ENCODE results near the gene MFRP.

The MFRP gene

DNA sequence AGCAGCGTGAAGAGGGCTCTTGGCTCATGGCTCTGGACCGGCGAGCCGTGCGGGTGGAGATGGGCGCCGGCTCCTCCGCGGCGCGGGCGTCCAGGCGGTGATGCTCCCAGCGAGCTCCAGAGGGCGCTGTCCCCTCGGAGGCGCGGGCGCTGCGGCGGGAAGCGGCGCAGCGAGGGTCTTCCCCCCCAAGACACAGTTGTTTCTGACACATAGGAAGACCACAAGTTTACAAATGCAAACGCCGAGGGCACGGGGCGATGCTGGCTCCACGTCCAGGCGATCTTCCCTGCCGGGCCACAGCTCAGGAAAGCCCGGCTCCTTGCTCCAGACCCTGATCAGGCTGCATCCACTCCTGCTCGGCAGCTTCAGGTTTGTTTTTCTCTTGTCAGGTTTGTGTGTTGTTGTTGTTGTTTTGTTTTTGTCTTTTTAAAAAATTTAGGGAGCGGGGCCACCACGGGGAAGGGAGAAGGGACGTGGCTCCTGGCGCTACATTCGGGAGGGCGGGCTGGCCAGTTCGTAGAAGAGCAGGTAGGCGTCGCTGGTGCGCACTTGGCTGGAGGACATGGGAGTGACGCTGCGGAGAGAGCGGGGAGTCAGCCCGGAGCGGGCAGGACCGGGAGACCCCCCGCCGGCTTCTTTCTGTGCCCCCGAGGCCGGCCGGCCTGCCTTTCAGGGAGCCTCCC is 10.0 kb upstream of the MFRP start:
- peak; percentile 46 to 53 for DNase-seq

GRCh38 chr11:119355091-119355843 is 8.8 kb upstream of the MFRP start:
- DNase-seq = no peak

DNA sequence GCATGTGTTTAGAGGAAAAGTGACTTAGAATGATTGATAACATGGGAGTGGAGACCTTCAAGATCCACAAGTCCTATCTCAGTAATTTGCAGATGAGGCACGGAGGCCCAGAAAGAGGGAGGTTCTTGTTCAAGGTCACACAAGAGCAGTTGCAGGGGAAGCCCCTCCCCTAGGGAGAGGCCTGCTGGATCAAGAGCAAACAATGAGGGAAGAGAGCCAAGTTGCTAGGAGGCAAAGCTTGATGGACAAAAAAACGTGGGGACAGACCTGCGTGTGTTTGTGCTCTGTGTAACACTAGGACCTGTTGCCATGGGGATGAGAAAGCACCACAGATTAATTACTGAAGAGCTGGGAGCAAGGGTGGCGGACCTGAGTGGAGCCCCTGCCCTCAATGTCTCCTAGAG is 6.4 kb upstream of the MFRP start:
- DNase-seq = no peak

DNA sequence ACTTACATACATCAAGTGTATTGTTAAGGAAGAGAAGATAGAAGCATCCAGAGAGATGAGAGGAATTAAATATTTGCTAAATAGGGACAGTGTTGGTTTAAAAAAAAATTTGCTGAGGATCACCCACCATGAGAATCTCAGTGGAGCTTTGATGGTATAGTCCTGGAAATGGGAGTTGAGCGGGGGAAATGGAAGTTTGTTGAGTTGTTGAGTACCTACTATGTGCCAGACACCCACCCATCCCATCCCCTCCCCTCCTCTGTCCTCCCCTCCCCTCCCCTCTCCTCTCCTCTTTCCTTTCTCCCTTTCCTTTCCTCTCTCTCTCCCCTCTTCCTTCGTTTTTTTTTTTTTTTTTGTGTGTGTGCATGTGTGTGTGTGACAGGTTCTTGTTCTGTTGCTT is 4.7 kb upstream of the MFRP start:
- no peak for DNase-seq

DNA sequence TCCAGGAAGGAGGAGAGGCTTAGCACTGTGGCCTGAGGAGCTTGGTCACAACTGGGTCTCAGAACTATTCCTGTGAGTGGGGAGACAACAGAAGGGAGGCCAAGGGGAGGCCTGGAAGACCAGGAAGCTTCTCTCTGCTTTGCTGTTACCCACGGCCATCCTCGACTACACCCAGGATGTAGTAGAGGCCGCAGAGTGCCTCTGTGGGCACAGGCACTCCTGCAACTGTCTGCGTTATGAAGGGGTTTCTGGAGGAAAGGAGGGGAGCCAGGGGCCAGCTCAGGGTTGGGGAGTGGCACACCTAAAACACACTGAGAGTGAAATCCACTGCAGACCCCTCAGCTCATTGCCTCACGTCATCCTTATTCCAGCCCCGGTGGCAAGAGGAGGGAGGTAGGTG is 3.8 kb upstream of the MFRP start:
- no peak for DNase-seq

DNA sequence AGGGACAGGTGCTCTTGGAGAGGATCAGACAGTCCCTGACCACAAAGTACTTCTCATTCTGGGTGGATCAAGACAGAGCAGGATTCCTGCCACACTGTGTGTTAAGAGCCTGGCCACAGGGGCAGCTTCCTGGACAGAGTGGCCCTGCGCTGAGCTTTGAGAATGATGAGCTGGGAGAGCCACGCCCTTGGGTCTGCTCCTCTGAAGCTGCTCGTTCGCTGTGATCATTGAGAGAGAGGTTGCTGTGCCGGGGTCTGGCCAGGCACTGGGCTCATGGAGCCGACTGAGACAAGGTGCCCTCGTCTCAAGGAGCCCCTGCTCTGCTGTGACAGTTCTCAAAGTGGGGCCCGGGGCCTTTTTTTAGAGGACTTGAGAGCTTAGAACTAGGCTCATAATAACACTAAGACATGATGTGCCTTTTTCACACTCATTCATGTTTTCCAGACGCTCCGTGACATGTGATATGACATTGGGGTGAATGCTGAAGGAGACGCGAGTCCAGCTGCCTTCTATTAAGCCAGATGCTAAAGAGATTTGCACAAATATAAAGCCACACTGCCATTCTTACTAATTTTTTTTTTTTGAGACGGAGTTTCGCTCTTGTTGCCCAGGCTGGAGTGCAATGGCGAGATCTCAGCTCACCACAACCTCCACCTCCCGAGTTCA is 1.6 kb upstream of the MFRP start:
- DNase-seq = no peak

DNA sequence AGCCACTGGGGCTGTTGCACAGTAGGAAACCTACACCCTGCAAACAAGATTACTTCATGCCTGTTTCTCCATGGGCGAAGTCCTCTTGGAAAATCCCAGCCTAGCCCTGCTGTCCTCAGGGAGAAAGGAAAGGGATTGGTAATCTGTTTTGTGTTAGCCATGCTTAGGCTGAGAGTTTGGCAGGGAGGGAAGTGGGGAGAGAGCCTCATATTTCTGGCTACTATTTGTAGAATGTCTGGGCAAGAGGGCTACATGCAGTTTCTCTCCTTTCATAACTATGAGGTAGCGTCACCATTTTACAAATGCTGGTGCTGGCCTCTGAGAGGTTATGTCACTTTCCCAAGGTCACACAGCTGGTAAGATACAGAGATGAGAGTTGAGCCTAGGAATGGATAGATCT is 737 bp upstream of the MFRP start:
- DNase-seq = no peak

GRCh38 chr11:119345685-119346084 is 820 bp downstream of the MFRP start:
- DNase-seq = no peak

DNA sequence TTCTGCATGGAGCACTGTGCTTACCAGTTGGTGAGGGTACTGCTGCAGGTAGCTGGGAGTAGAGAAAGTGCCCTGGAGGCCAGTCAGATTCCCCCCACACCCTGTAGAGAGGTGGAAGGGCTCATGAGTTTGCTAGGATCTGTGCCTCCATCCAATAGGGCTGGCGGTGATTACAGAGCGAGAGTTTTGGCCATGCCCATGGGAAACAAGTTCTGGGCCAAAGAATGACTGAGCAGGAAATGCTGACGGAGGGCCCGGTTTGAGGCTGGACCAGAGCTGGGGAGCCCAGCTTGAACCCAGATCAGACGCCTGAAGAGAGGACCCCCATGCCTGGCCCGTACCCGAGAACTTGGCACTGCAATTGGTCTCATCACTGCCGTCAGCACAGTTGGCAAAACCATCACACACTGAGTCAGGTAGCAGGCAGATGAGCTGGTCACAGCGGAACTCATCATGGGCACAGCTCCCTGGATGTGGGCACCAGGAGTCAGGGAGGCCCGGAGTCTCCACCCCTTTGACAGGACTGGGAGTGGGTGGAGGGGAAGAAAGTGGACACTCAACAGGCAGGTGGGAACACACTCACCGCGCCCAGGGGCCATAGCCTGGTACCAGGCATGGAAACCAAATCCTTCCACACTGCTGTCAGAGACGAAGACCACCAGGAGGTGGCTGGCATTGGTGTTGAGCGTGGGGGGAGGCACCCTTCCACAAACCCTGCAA is 2.1 kb downstream of the MFRP start:
- no peak for DNase-seq

DNA sequence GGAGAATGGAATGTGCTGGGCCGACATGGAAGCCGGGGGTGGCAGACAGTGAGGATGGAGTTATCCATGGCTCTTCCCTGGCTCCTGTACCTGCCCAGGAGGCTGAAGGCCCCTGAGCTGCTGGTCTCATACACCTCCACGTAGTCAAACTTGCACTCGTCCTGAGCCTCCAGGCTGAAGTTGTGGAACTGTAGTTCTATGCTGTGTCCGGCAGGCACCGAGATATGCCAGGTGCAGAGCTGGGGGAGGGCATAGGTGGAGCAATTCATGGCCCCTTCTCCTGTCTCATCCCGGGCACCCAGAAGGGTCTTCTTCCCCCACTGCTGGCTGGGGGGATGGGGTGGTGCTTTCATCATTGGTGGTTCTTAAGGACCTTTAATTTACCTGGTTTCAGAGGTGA is 2.8 kb downstream of the MFRP start:
- DNase-seq = no peak

GRCh38 chr11:119342362-119343130 is 4.0 kb downstream of the MFRP start:
- no peak for DNase-seq

GRCh38 chr11:119342023-119342300 is 4.5 kb downstream of the MFRP start:
- DNase-seq = no peak

DNA sequence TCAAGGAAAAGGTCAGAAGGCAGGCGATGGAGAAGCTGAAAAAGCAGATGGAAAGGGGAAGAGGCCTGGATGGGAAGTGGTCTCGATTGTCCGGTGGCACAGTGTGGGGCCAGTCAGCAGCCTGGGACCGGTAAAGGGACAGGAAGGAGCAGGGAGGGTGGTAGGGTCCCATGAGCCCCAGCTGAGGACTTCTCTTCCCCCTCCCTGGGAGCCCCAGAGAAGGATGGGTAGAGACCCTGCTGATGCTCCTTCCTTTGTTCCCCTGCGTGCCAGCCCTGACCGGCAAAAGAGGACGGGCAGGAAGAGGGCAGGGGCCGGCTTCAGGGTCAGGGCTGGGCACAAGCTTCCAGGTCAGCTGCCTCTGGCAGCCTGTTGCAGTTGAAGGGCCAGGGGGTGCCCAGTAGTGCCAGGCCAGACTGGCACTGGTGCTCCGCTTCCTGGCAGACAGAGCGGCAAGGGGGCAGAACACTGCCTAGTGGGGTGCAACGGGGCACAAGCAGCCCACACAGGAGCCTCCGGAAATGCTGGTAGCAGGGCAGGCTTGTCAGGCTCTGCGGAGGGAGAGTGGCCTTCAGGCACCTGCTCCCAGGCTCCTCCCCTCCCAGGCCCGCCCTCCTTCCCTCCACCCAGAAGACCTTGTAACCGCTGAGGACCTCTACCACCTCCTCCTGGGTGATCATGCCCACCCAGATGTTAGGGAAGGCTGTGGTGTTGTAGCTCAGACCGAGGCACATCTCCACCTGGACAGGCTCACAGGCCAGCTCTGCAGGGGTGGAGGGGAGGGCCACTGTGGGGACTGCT is 5.1 kb downstream of the MFRP start:
- DNase-seq = no peak

DNA sequence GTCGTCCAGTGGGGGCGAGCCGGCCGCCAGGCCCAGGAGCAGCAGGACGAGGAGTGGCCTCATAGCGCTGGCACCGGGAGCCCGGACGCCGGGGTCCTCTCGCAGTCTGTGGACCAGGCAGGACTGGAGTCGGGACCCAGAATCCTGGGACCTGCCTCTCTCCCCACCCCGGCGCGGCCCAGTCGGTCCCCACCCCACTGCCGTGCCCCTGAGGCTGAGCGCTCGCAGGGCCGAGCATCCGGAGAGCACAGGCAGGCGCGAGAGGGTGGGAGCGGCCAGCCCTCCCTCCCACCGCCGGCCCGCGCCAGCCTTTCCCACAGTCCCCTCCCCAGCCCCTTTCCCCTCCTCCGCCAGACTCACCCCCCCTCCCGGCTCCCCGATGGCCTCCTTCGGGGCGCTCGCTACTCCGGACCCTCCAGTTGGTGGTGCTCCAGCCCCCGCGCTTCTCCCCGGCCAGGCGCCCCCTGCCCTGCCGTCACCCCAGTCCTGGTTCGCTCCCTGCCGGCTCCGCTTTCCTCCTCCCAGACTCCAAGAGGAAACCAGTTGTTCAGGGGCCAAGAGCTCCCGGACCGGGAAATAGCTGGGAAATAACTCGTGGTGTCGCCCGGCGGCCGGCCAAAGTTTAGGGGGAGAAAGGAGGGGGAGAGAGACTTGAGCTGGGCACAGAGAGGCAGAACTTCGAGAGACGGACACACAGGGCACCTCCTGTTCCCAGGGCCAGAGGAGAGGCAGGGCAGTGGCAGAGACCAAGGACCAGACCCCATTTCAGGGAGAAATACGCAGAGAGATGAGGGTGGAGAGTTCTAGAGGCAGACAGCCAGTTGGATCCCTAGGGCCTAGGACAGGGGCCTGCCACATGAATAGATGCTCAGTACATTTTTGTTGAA is 5.9 kb downstream of the MFRP start, which contains the start of gene C1QTNF5:
TSS of gene C1QTNF5 (minus strand) at position 549 of the 887 bp plus-strand sequence. CDS start at position 63, 486 bp downstream.
- no peak for DNase-seq

DNA sequence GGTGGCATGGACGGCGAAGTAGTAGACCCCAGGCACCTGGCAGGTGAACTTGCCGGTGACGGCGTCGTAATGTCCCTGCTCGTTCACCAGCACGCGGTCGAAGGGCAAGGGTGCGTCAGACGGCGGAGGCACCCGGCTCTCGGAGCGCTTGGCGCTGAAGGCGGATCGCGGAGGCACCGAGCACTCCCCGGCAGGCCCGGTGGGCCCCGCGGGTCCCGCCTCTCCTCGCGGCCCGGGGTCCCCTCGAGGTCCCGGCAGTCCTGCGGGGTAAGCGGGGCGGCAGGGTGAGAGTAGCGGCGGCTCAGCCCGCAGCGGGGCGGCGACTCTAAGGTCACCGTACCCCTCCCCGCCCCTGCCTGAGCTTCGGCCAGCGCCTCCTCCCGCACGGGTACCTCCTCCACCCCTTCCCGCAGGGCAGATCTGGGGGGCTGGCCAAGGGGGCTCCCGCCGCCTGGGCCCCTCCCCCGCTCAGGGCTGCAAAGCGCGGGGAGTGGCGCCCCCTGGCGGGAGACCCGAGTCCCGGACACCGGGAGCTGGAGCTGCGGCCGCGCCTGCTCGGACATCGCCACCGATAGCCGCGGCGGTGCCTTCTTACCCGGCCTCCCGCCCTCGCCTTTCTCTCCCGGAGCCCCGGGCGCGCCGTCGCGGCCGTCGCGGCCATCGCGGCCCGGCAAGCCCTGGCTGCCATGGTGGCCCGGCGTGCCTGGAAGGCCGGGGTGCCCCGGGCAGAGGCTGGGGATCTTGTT is 6.7 kb downstream of the MFRP start:
- DNase-seq = no peak

GRCh38 chr11:119338965-119339588 is 7.4 kb downstream of the MFRP start:
- no peak for DNase-seq

- DNase-seq = peak; percentile 36 to 59
Measured at GRCh38 chr11:119338318-119338890, 8.1 kb downstream of the MFRP start.

- no peak for DNase-seq
Measured at GRCh38 chr11:119337581-119338317, 8.8 kb downstream of the MFRP start.

All from AML-193 (cell line).